GM23338 (cell line): Measurements from ENCODE around the gene FAM193B. TPM values are rescaled to one million over a fixed set of nuclear protein-coding genes. Genes with fewer than 3 reads are reported as not detected.

Experiments used
- ATAC-seq: fragments of 200-7000 bp; cut with Tn5 transposase; 3 replicates; pipeline ENCODE4 v1.9.1; 2020
- DNase-seq: peaks from one replicate; pipeline ENCODE4 v3.0.0-alpha.2; 2015; ENCODE audit warnings: low spot score
- H2AFZ ChIP-seq: fragments of 200-600 bp; sonication (generic); 2 replicates; pipeline ENCODE4 v1.8.0; 2016; ENCODE audit warnings: antibody characterized with exemption, mild to moderate bottlenecking, moderate library complexity
- H3F3A ChIP-seq: fragments of 200-600 bp; sonication (generic); replicated peaks from 2 replicates; pipeline ENCODE4 v1.8.0; 2017; ENCODE audit warnings: antibody characterized with exemption, mixed run types, low read depth
- H3K27ac ChIP-seq: fragments of 200-600 bp; sonication (generic); 2 replicates; pipeline ENCODE4 v1.6.1; 2016; ENCODE audit warnings: low read depth
- H3K27me3 ChIP-seq: fragments of 200-600 bp; sonication (generic); 2 replicates; pipeline ENCODE4 v1.8.0; 2016; ENCODE audit warnings: mild to moderate bottlenecking, mixed run types, moderate library complexity; ENCODE audit not compliant: insufficient read depth
- H3K36me3 ChIP-seq: fragments of 200-600 bp; sonication (generic); 2 replicates; pipeline ENCODE4 v1.8.0; 2016; ENCODE audit warnings: mild to moderate bottlenecking; ENCODE audit not compliant: insufficient read depth
- H3K4me1 ChIP-seq: fragments of 200-600 bp; sonication (generic); 2 replicates; pipeline ENCODE4 v1.8.0; 2016; ENCODE audit warnings: mild to moderate bottlenecking, moderate library complexity; ENCODE audit not compliant: insufficient read depth
- H3K4me2 ChIP-seq: fragments of 200-600 bp; sonication (generic); 2 replicates; pipeline ENCODE4 v1.7.1; 2017; ENCODE audit warnings: mixed run types
- H3K4me3 ChIP-seq: fragments of 200-600 bp; sonication (generic); 2 replicates; pipeline ENCODE4 v1.6.1; 2016; ENCODE audit warnings: mixed run types
- H3K79me2 ChIP-seq: fragments of 200-600 bp; sonication (generic); replicated peaks from 2 replicates; pipeline ENCODE4 v1.8.0; 2017; ENCODE audit warnings: mild to moderate bottlenecking; ENCODE audit not compliant: insufficient read depth
- H3K9me2 ChIP-seq: fragments of 200-600 bp; sonication (generic); 2 replicates; pipeline ENCODE4 v1.8.0; 2017; ENCODE audit not compliant: insufficient read depth
- H4K20me1 ChIP-seq: fragments of 200-600 bp; sonication (generic); replicated peaks from 2 replicates; pipeline ENCODE4 v1.8.0; 2017; ENCODE audit warnings: mild to moderate bottlenecking; ENCODE audit not compliant: insufficient read depth
- H3K27ac Mint-ChIP-seq: 2 replicates; pipeline ENCODE4 v1.8.0; 2020; ENCODE audit warnings: inconsistent platforms, mild to moderate bottlenecking, moderate library complexity, mixed read lengths
- H3K27me3 Mint-ChIP-seq: 3 replicates; pipeline ENCODE4 v1.8.0; 2022; ENCODE audit warnings: low read depth, mild to moderate bottlenecking, moderate library complexity, mixed read lengths, inconsistent platforms; ENCODE audit not compliant: insufficient read depth, poor library complexity
- H3K36me3 Mint-ChIP-seq: 3 replicates; pipeline ENCODE4 v1.8.0; 2021; ENCODE audit warnings: low read depth, mild to moderate bottlenecking, inconsistent platforms, moderate library complexity, mixed read lengths
- H3K4me1 Mint-ChIP-seq: 3 replicates; pipeline ENCODE4 v1.8.0; 2020; ENCODE audit warnings: mild to moderate bottlenecking, inconsistent platforms, mixed read lengths
- H3K4me3 Mint-ChIP-seq: 3 replicates; pipeline ENCODE4 v1.8.0; 2021; ENCODE audit warnings: moderate library complexity, mild to moderate bottlenecking, inconsistent platforms, mixed read lengths
- H3K9me3 Mint-ChIP-seq: 3 replicates; pipeline ENCODE4 v1.8.0; 2020; ENCODE audit warnings: moderate library complexity, mild to moderate bottlenecking, inconsistent platforms, mixed read lengths
- EZH2 ChIP-seq: fragments of 200-600 bp; sonication (generic); IDR thresholded peaks from one replicate; pipeline ENCODE4 v1.8.0; 2017; ENCODE audit warnings: antibody characterized with exemption, mild to moderate bottlenecking, low read depth; ENCODE audit not compliant: unreplicated experiment
- EZH2phosphoT487 ChIP-seq: fragments of 200-600 bp; sonication (generic); IDR thresholded peaks from one replicate; pipeline ENCODE4 v1.8.1; 2018; ENCODE audit warnings: antibody characterized with exemption; ENCODE audit not compliant: unreplicated experiment
- JUNB ChIP-seq: IDR thresholded peaks from one replicate; pipeline ENCODE4 v1.6.1; 2016; ENCODE audit warnings: antibody characterized with exemption; ENCODE audit not compliant: unreplicated experiment
- ZNF462 ChIP-seq: fragments of 250-450 bp; sonication (Bioruptor Pico); IDR thresholded peaks from 2 replicates; pipeline ENCODE4 v1.5.0; 2020; ENCODE audit warnings: mild to moderate bottlenecking, moderate library complexity
- polyA plus RNA-seq: library from polyadenylated mRNA; unstranded; fragments of >200 nt; fragmentation: Nextera tagmentation; extraction: Ambion mirVana; gene quantifications from 2 replicates; pipeline ENCODE4 v1.2.1, GENCODE V29; 2016
- total RNA-seq: library from RNA; depleted of rRNA; stranded (reverse); fragments of >200 nt; shearing (Covaris generic); gene quantifications from 2 replicates; pipeline ENCODE4 v1.2.3, GENCODE V29; 2014
- TF ChIP-seq, protein P1 (sequence below): IDR thresholded peaks from 2 replicates; pipeline ENCODE4 v1.6.1; 2016; ENCODE audit warnings: antibody characterized with exemption

Gene FAM193B
- total and polyA plus RNA-seq, 2 experiments from 2014 or later = 44.4 to 58.6 TPM

DNA sequence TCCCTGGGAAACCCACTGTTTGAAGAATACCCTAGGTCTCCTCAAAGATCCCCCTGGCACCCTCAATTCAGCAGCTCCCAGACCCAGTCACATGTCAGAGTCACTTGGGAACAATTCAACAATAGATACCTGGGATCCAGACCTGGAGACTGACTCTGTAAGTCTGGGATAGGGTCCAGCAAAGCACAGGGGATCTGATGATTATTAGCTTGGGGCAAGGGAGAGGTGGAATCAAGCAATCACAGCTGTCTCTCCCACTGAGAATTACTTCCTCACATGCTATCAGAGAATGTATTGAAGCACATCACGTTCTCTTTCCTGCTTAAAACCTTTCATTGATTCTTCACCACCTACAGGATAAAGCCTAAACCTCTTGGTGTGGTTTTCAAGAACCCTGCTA is 5.9 kb downstream of the FAM193B start:
- Mint-ChIP-seq H3K9me3 (no peaks in the 10 kb centered on the region), H3K27ac (no peak overlapping the region), H3K4me1 (peaks cover 23% of the 10 kb centered on the region), H3K36me3 (peaks cover 27% of the 10 kb centered on the region), H3K4me3 (no peak overlapping the region), H3K27me3 (peaks cover 6% of the 10 kb centered on the region)
- H3F3A ChIP-seq = 0 out of 2 replicates have a peak, but pooled peaks cover 4% of the 10 kb centered on the region
- no peak overlapping the region for H3K27ac ChIP-seq
- ATAC-seq (no peak), DNase-seq (no peak)
- peaks cover 72% of the 10 kb centered on the region for H4K20me1 ChIP-seq
- H3K27me3 ChIP-seq = no peaks in the 10 kb centered on the region
- TF ChIP-seq EZH2phosphoT487 (no peak), JUNB (no peak), EZH2 (no peak), ZNF462 (CRISPR knock-in tag) (no peak)
- TF ChIP-seq, protein P1, sequence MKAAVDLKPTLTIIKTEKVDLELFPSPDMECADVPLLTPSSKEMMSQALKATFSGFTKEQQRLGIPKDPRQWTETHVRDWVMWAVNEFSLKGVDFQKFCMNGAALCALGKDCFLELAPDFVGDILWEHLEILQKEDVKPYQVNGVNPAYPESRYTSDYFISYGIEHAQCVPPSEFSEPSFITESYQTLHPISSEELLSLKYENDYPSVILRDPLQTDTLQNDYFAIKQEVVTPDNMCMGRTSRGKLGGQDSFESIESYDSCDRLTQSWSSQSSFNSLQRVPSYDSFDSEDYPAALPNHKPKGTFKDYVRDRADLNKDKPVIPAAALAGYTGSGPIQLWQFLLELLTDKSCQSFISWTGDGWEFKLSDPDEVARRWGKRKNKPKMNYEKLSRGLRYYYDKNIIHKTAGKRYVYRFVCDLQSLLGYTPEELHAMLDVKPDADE = no peak
- no peaks in the 10 kb centered on the region for H3K9me2 ChIP-seq
- H3K36me3 ChIP-seq = peaks cover 11% of the 10 kb centered on the region; the same call in 1 of the 2 replicates
- H2AFZ ChIP-seq = no peak overlapping the region
- no peak overlapping the region for H3K4me2 ChIP-seq
- H3K4me3 ChIP-seq = no peak overlapping the region
- peaks cover 98% of the 10 kb centered on the region for H3K79me2 ChIP-seq
- H3K4me1 ChIP-seq = peaks cover 4% of the 10 kb centered on the region; the same call in 1 of the 2 replicates
